A673 (cell line): Measurements from ENCODE around the gene TMEM156. TPM values are rescaled to one million over a fixed set of nuclear protein-coding genes. Genes with fewer than 3 reads are reported as not detected.
"Not testable (repeated sequence)": the region's sequence is repeated elsewhere in the genome, so short reads cannot be mapped to it uniquely, and the experiment has no call there.

Source experiments
- BruUV-seq: library from RNA; stranded (reverse); fragments of 400-500 nt; replicated peaks from 2 replicates; lab custom pipeline; 2021; lab: Mats Ljungman, UMichigan
- CTCF ChIA-PET: fragments of 300-600 bp; sonication (Branson Sonifier 250); formaldehyde crosslinking; loops from one replicate; lab custom pipeline; 2022; ENCODE audit warnings: antibody characterized with exemption; lab: Charles Lee
- POLR2A ChIA-PET: fragments of 300-600 bp; sonication (Branson Sonifier 250); formaldehyde crosslinking; loops from one replicate; lab custom pipeline; 2022; ENCODE audit warnings: antibody characterized with exemption; ENCODE audit not compliant: low non-redundant PET; lab: Charles Lee
- DNase-seq: peaks from one replicate; pipeline ENCODE4 v3.0.0-alpha.2; 2015; ENCODE audit warnings: low spot score
- H3K27ac ChIP-seq: fragments of 200-600 bp; sonication (generic); 2 replicates; pipeline ENCODE4 v1.5.1; 2016; ENCODE audit warnings: mixed run types, low read depth, mild to moderate bottlenecking, mixed read lengths, antibody characterized with exemption, low read length; ENCODE audit not compliant: poor library complexity, severe bottlenecking
- H3K27me3 ChIP-seq: fragments of 200-600 bp; sonication (generic); replicated peaks from 2 replicates; pipeline ENCODE4 v1.6.1; 2017; ENCODE audit warnings: mixed run types, low read depth, mild to moderate bottlenecking, mixed read lengths, antibody characterized with exemption, low read length; ENCODE audit not compliant: insufficient read depth, poor library complexity
- H3K36me3 ChIP-seq: fragments of 200-600 bp; sonication (generic); 2 replicates; pipeline ENCODE4 v1.6.1; 2016; ENCODE audit warnings: mixed run types, mild to moderate bottlenecking, mixed read lengths, antibody characterized with exemption, low read length; ENCODE audit not compliant: insufficient read depth, poor library complexity, severe bottlenecking
- H3K4me1 ChIP-seq: fragments of 200-600 bp; sonication (generic); 2 replicates; pipeline ENCODE4 v1.6.1; 2017; ENCODE audit warnings: mixed run types, mild to moderate bottlenecking, mixed read lengths, antibody characterized with exemption, low read length; ENCODE audit not compliant: insufficient read depth, poor library complexity, severe bottlenecking
- H3K4me3 ChIP-seq: fragments of 200-600 bp; sonication (generic); 2 replicates; pipeline ENCODE4 v1.5.1; 2016; ENCODE audit warnings: low read depth, mixed run types, mild to moderate bottlenecking, mixed read lengths, low read length; ENCODE audit not compliant: poor library complexity, severe bottlenecking
- H3K9me3 ChIP-seq: fragments of 200-600 bp; sonication (generic); 2 replicates; pipeline ENCODE4 v1.6.1; 2016; ENCODE audit warnings: mixed run types, low read depth, mild to moderate bottlenecking, mixed read lengths, antibody characterized with exemption, low read length; ENCODE audit not compliant: poor library complexity, severe bottlenecking
- EZH2 ChIP-seq: fragments of 200-600 bp; sonication (generic); IDR thresholded peaks from 2 replicates; pipeline ENCODE4 v1.6.1; 2017; ENCODE audit warnings: borderline replicate concordance, low read depth, mild to moderate bottlenecking, mixed read lengths, antibody characterized with exemption, low read length; ENCODE audit not compliant: poor library complexity, severe bottlenecking
- intact Hi-C: fragments of 100-400 bp; cut with micrococcal nuclease; formaldehyde crosslinking; loops from one replicate; pipeline ENCODE4 v1.10.0; 2022; ENCODE audit not compliant: unreplicated experiment
- total RNA-seq: library from RNA; stranded (reverse); gene quantifications from 2 replicates; pipeline ENCODE4 v1.2.3, GENCODE V29; 2021
- TF ChIP-seq, protein P1 (sequence below): fragments of 300-800, 200-600 bp; sonication (generic); conservative IDR thresholded peaks from 2 replicates; pipeline ENCODE4 v1.5.1; 2017; ENCODE audit warnings: low read depth, mild to moderate bottlenecking, antibody characterized with exemption, low read length, moderate library complexity, mixed read lengths

TMEM156 gene
- total RNA-seq, 1 experiment from 2014 or later: not detected

DNA sequence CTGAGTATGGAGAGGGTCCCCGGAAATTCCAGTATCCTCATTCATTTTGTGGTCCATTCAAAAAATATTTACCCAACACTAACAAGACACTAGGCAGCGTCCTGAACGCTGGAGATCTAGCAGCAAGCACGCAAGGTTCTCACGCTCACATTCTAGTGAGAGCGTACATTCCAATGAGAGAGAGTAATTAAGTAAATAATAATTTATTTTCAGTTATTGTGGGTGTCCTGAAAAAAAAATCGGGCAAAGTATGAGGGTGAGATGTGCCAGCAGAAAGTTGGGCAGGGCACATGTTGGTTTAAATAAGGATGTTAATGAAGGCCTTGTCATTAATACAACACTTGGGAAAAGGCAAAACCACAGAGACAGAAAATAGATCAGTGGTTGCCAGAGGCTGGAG lies 4.0 kb upstream of the TMEM156 start:
- Histone ChIP-seq H3K27ac (no peak overlapping the region), H3K4me3 (no peak overlapping the region), H3K36me3 (no peaks in the 10 kb centered on the region), H3K9me3 (no peaks in the 10 kb centered on the region), H3K4me1 (no peaks in the 10 kb centered on the region), H3K27me3 (no peaks in the 10 kb centered on the region)
- POLR2A ChIA-PET: no interaction called here
- no peak for DNase-seq
- CTCF ChIA-PET: no interaction called here
- intact Hi-C loops: no loop called here
- TF ChIP-seq, protein P1, sequence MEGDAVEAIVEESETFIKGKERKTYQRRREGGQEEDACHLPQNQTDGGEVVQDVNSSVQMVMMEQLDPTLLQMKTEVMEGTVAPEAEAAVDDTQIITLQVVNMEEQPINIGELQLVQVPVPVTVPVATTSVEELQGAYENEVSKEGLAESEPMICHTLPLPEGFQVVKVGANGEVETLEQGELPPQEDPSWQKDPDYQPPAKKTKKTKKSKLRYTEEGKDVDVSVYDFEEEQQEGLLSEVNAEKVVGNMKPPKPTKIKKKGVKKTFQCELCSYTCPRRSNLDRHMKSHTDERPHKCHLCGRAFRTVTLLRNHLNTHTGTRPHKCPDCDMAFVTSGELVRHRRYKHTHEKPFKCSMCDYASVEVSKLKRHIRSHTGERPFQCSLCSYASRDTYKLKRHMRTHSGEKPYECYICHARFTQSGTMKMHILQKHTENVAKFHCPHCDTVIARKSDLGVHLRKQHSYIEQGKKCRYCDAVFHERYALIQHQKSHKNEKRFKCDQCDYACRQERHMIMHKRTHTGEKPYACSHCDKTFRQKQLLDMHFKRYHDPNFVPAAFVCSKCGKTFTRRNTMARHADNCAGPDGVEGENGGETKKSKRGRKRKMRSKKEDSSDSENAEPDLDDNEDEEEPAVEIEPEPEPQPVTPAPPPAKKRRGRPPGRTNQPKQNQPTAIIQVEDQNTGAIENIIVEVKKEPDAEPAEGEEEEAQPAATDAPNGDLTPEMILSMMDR: no peak
- TF ChIP-seq EZH2: no peak
- no TSS peak for BruUV-seq

DNA sequence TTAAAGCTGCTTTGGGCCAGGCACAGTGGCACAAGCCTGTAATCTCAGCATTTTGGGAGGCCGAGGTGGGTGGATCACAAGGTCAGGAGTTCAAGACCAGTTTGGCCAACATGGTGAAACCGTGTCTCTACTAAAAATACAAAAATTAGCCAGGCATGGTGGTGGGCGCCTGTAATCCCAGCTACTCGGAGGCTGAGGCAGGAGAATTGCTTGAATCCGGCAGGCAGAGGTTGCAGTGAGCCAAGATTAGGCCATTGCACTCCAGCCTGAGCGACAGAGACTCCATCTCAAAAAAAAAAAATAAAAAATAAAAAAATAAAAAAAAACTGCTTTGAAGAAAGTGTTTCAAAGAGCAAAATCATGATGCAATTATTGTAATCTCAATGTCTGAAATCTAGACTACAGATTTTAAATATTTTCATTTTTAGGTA lies 604 bp downstream of the TMEM156 start:
- H3K4me1 ChIP-seq, H3K36me3 ChIP-seq, BruUV-seq, CTCF ChIA-PET, POLR2A ChIA-PET, H3K4me3 ChIP-seq, intact Hi-C loops, H3K27me3 ChIP-seq, H3K9me3 ChIP-seq, H3K27ac ChIP-seq, DNase-seq: not testable (repeated sequence)

DNA sequence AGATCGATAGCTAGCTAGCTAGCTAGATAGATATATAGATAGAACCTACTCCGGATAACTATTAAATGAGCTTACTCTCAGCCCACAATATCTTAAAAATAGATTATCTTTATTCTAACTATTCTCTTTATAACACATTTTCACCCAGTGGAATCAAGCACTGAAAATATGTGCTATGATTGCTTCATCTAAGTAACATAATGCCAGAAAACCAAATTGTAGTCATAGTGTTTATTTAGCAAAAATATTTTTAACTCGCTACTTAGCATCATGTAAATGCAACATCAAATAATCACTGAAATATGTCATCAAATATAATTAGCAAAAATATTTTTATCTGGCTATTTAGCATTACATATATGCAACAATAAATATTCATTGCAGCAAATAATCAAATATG lies 1.5 kb downstream of the TMEM156 start:
- CTCF ChIA-PET: no interaction called here
- no peak for DNase-seq
- POLR2A ChIA-PET: no interaction called here
- no peak overlapping the region for H3K27ac ChIP-seq
- intact Hi-C loops: no loop called here
- no peaks in the 10 kb centered on the region for H3K9me3 ChIP-seq
- H3K4me3 ChIP-seq: no peak overlapping the region
- no TSS peak for BruUV-seq
- no peaks in the 10 kb centered on the region for H3K36me3 ChIP-seq
- H3K4me1 ChIP-seq: no peaks in the 10 kb centered on the region
- H3K27me3 ChIP-seq: no peaks in the 10 kb centered on the region
- TF ChIP-seq, protein P1: no peak
- TF ChIP-seq EZH2: no peak
